Right atrium auricular region (tissue), 2 donors: Measurements from ENCODE around the gene LMBRD1. TPM values are rescaled to one million over a fixed set of nuclear protein-coding genes. Genes with fewer than 3 reads are reported as not detected.

Experiments used
- DNase-seq: peaks from one replicate; pipeline ENCODE4 v3.0.0-alpha.2; 2019; ENCODE audit warnings: low spot score
- H3K27ac ChIP-seq, 2 donors: fragments of 200-600 bp; sonication (generic); 1 replicate in 1 of 2; 2 replicates in 1 of 2; pipeline ENCODE4 v1.5.1; 2016 to 2019
- H3K27me3 ChIP-seq, 2 donors: fragments of 200-600 bp; sonication (generic); one replicate each; pipeline versions ENCODE4 v1.5.1 to v1.6.0; 2017 to 2019
- H3K36me3 ChIP-seq: fragments of 200-600 bp; sonication (generic); one replicate; pipeline ENCODE4 v1.5.1; 2016
- H3K4me1 ChIP-seq, 2 donors: fragments of 200-600 bp; sonication (generic); one replicate each; pipeline versions ENCODE4 v1.5.1 to v1.6.0; 2017 to 2019
- H3K4me3 ChIP-seq, 2 donors: fragments of 200-600 bp; sonication (generic); 1 replicate in 1 of 2; 2 replicates in 1 of 2; pipeline ENCODE4 v1.5.1; 2017 to 2019; ENCODE audit warnings: mild to moderate bottlenecking in 1 of 2, moderate library complexity in 1 of 2
- H3K9me3 ChIP-seq, 2 donors: fragments of 200-600 bp; sonication (generic); one replicate each; pipeline ENCODE4 v1.5.1; 2019
- total RNA-seq, 2 donors: library from RNA; depleted of rRNA; stranded (reverse); fragments of >200 nt; gene quantifications; one replicate each; pipeline ENCODE4 v1.1.0, GENCODE V29; 2016
- TF ChIP-seq, protein P1 (sequence below), 2 donors: fragments of 200-600 bp; sonication (generic); IDR thresholded peaks; one replicate each; pipeline ENCODE4 v1.5.1; 2019; ENCODE audit warnings: antibody characterized with exemption in 2 of 2

The LMBRD1 gene
- total RNA-seq, 2 donors from 2014 or later, result 46.9 to 50.0 TPM

DNA sequence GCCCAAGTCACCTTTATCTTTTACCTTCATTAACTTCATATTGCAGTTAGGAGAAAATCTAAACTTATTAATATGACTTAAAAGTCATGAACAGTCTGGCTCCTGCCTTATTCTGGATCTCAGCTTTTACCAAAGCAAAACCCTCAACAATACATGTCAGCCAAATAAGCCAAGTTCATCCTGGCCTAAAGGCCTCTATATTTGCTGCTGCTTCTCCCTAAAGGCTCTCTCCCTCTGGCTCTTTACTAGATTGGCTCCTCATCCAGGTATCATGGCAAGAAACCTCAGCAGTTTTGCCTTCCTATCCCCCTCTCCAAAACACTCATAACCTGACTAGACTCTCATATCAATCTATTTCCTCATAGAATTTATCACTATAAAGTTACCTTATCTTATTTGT, 11.1 kb downstream of the LMBRD1 start:
- Histone ChIP-seq H3K4me1 (peaks cover 0 to 11% of the 10 kb centered on the region in 2 donors), H3K27me3 (no peaks in the 10 kb centered on the region), H3K27ac (no peak overlapping the region), H3K36me3 (no peaks in the 10 kb centered on the region), H3K9me3 (no peaks in the 10 kb centered on the region), H3K4me3 (no peak overlapping the region)
- TF ChIP-seq, protein P1, sequence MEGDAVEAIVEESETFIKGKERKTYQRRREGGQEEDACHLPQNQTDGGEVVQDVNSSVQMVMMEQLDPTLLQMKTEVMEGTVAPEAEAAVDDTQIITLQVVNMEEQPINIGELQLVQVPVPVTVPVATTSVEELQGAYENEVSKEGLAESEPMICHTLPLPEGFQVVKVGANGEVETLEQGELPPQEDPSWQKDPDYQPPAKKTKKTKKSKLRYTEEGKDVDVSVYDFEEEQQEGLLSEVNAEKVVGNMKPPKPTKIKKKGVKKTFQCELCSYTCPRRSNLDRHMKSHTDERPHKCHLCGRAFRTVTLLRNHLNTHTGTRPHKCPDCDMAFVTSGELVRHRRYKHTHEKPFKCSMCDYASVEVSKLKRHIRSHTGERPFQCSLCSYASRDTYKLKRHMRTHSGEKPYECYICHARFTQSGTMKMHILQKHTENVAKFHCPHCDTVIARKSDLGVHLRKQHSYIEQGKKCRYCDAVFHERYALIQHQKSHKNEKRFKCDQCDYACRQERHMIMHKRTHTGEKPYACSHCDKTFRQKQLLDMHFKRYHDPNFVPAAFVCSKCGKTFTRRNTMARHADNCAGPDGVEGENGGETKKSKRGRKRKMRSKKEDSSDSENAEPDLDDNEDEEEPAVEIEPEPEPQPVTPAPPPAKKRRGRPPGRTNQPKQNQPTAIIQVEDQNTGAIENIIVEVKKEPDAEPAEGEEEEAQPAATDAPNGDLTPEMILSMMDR (IDR thresholded peaks at IDR 0.05), result no peak
- DNase-seq, result no peak

DNA sequence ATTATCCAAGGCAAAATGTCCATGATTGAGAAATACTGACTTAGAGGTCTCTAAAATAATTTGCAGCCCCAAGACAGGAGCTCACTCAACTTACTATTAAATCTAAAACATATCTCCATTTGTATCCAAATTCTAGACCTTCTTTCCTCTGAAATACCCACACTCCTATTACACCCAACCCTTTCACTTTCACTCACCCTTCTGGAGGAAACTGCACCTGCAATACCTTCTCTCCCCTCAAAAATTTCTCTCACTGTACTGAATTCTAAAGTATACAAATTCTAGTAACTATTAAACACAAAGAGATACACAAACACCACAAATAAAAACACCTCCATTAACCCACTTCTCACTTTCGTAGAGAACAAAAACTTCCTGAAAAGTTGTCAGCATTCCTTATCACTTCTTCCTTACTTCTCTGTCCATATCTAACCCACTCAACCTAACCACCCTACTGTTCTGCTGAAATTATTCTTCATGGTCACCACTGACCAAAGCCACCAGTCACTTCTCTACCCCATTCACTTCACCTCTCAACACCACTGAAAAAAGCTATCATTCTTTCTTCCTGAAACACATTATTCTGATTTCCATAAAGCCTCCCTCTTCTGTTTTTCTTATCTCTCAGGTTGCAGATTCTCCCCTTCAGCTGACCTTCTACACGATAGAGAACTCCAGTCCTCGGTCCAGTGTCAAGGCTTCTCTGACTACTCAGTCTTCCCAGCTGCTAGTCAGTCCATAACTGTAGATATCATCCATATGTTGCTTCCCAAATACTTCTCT, 12.0 kb downstream of the LMBRD1 start:
- no peaks in the 10 kb centered on the region for H3K36me3 ChIP-seq
- TF ChIP-seq, protein P1 (IDR thresholded peaks at IDR 0.05), result no peak
- H3K27ac ChIP-seq, result no peak overlapping the region
- no peak for DNase-seq
- peaks cover 0 to 1% of the 10 kb centered on the region in 2 donors for H3K4me1 ChIP-seq
- no peaks in the 10 kb centered on the region for H3K9me3 ChIP-seq
- H3K27me3 ChIP-seq, result no peaks in the 10 kb centered on the region
- no peak overlapping the region for H3K4me3 ChIP-seq

DNA sequence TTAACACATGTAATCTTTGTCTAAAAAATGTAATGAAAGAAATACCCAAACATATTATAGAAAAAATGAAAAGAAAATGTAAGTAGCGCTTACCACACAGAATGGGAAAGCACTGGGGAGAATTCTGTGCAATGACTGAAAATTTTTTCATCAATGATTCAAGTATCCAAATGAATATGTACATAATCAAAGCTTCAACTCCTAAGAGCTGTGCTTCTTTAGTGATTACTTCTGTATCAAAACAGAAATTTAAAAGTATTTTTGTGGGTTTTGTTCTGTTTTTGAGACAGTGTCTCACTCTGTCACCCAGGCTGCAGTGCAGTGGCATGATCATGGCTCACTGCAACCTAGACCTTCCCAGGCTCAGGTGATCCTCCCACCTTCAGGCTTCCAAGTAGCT, 13.7 kb downstream of the LMBRD1 start:
- H3K27ac ChIP-seq, result no peak overlapping the region
- no peaks in the 10 kb centered on the region for H3K4me1 ChIP-seq
- no peaks in the 10 kb centered on the region for H3K9me3 ChIP-seq
- no peak overlapping the region for H3K4me3 ChIP-seq
- no peaks in the 10 kb centered on the region for H3K36me3 ChIP-seq
- H3K27me3 ChIP-seq, result no peaks in the 10 kb centered on the region
- TF ChIP-seq, protein P1 (IDR thresholded peaks at IDR 0.05), result no peak
- DNase-seq, result no peak

DNA sequence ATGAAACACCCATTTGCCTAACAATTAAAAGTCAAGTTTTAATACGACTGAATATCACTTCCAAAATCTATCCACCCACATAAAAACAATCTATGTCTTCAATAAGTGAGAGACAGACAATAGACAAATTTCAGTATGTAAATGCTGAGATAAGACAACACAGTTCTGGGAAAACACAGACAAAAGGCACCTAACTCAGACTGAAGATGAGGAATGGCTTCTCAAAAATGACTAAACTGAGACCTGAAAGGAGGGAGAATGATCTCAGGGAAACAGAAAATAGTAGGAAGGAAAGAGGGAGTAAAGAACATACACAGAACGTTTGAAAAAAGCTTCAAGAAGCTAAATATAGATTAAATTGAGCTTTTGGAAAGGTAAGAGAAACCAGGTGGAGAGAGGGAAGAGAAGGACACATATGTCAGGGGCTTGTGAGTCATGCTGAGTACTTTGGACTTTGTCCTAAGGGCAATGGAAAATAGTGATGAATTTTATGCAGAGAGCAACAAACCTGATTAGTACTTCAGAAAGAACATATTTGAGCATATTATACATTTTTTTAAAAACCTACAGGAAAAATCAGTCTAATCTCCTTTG, 16.1 kb downstream of the LMBRD1 start:
- Histone ChIP-seq H3K9me3 (no peaks in the 10 kb centered on the region), H3K4me3 (no peak overlapping the region), H3K27me3 (no peaks in the 10 kb centered on the region), H3K27ac (no peak overlapping the region), H3K36me3 (no peaks in the 10 kb centered on the region), H3K4me1 (no peaks in the 10 kb centered on the region)
- no peak for DNase-seq
- TF ChIP-seq, protein P1 (IDR thresholded peaks at IDR 0.05), result no peak

DNA sequence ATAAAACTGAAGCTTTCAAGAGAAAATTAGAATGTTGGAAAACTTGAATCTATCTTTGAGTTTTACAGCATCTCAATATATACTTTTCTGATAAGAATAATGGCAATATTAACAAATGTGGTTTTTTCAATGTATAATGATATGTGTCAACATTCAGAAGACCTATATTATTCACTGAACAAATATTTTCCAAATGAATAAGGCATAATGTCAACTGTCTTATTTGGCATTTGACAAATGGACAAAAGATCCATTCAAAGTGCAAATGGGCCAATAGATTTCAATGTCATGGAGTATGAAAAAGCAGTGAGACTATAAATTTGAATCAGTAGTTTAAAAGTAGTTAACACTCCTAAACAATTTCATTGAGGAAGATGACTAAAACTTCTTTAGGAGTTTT, 20.9 kb downstream of the LMBRD1 start:
- Histone ChIP-seq H3K36me3 (no peaks in the 10 kb centered on the region), H3K4me1 (no peaks in the 10 kb centered on the region), H3K27me3 (no peaks in the 10 kb centered on the region), H3K4me3 (no peak overlapping the region), H3K27ac (no peak overlapping the region), H3K9me3 (no peaks in the 10 kb centered on the region)
- DNase-seq, result no peak
- TF ChIP-seq, protein P1 (IDR thresholded peaks at IDR 0.05), result no peak

DNA sequence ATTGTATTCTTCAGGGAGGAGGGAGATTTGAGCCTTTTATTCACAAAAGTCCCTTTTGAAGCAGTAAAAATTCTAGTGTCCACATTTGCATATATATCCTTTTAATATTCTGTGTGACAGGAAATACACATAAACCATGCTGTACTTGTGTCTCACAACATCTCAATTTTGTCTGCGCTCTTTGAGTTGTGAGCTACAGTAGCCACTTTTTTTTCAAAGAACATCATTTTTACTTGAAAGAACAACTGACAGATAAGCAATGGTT, 21.3 kb downstream of the LMBRD1 start:
- no peak for DNase-seq
- Histone ChIP-seq H3K4me1 (no peaks in the 10 kb centered on the region), H3K27me3 (no peaks in the 10 kb centered on the region), H3K27ac (no peak overlapping the region), H3K9me3 (no peaks in the 10 kb centered on the region), H3K36me3 (no peaks in the 10 kb centered on the region), H3K4me3 (no peak overlapping the region)
- TF ChIP-seq, protein P1 (IDR thresholded peaks at IDR 0.05), result no peak
